ENCODE measurements around the gene SLC25A52. TPM values are rescaled to one million over a fixed set of nuclear protein-coding genes. Genes with fewer than 3 reads are reported as not detected.

The SLC25A52 gene, protein sequence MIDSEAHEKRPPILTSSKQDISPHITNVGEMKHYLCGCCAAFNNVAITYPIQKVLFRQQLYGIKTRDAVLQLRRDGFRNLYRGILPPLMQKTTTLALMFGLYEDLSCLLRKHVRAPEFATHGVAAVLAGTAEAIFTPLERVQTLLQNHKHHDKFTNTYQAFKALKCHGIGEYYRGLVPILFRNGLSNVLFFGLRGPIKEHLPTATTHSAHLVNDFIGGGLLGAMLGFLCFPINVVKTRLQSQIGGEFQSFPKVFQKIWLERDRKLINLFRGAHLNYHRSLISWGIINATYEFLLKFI
- total RNA-seq (2011; cell fraction: chromatin; rRNA removed; ENCODE audit: low replicate concordance): not detected in 2 replicates
- not detected in 2 replicates for total RNA-seq (2011; cell fraction: nucleolus; rRNA removed)
- not detected in 2 replicates for total RNA-seq (2011; cell fraction: nucleoplasm; rRNA removed)
- total RNA-seq (2014; rRNA removed) (not detected in 2 replicates), total RNA-seq (2014; rRNA removed; fragmentation: Illumina TruSeq; extraction: Trizol) (not detected in 2 replicates), total RNA-seq (2015; rRNA removed; fragmentation: Illumina TruSeq; extraction: Trizol) (not detected in 2 replicates), total RNA-seq (2021) (not detected in 2 replicates), polyA plus RNA-seq (2011; rRNA removed) (0.07 TPM in 1 of 2 replicates, not detected in the other), polyA plus RNA-seq (2014; fragmentation: Illumina TruSeq; extraction: Trizol) (not detected in 2 replicates), polyA plus RNA-seq (2014; fragmentation: Nextera tagmentation; extraction: Ambion mirVana) (not detected), polyA plus RNA-seq (2014; rRNA removed) (not detected in 2 replicates), polyA minus RNA-seq (2011; rRNA and poly(A)+ RNA removed) (not detected in 2 replicates), Bru-seq, nascent RNA (not detected), BruChase-seq, experiment 1, labeled RNA remaining after a 2-hour chase (percentile 54 among the genes with signal in this experiment), BruChase-seq, experiment 2, labeled RNA remaining after a 6-hour chase (percentile 58 among the genes with signal in this experiment)
- not detected in 2 replicates for polyA plus RNA-seq (2011; cell fraction: cytosol; rRNA removed)
- 0.08 TPM in 1 of 2 replicates, not detected in the other for polyA plus RNA-seq (2011; cell fraction: nucleus; rRNA removed)
- 0.09 TPM in 1 of 2 replicates, not detected in the other for polyA plus RNA-seq (2012)
- not detected in 2 replicates for polyA minus RNA-seq (2011; cell fraction: cytosol; rRNA and poly(A)+ RNA removed)
- polyA minus RNA-seq (2011; cell fraction: nucleus; rRNA and poly(A)+ RNA removed): not detected in 2 replicates
- long read RNA-seq, experiment 1: 0 reads
- long read RNA-seq, experiment 2: 0 reads
- long read RNA-seq, experiment 3: 0 reads

DNA sequence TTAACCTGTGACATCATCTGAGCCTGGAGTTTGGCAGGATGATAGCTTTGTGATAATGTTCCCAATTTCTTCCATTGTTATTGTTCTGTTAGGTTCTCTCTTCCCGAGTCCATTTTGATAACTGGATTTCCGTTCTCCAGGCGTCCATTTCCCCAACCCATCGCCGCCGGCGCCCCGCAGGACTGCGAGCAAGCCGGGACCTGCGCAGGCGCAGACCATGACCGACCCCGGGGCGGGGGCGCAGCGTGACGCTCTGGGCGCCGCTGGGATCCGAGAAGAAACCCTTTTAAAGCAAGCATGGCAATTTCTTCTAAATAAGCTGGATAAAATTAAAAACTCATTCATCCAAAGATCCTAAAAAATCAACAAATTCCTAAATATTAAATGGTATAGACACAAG lies at the start of gene SLC25A52:
SLC25A52 (minus strand) TSS at position 186 of the 400 bp plus-strand sequence. CDS start 219 bp downstream, outside the sequence.
- H3K9me3 ChIP-seq (replicated peaks; ENCODE audit: control insufficient read depth, insufficient read depth, low read depth, low read length): no peaks in the 10 kb centered on the region
- peak; percentile 58; the same call in 2 of the 3 replicates for ATAC-seq
- no TSS peak for BruUV-seq (replicated peaks)
- peak within 1 kb of the TSS; percentile 21; the same call in 1 of the 2 replicates for H3K4me2 ChIP-seq (ENCODE audit: insufficient read depth, low read length)
- no peak for FAIRE-seq
- H3K27me3 ChIP-seq (ENCODE audit: control insufficient read depth in 2 of 2, insufficient read depth in 2 of 2, low read length in 2 of 2): peaks cover 19 to 32% of the 10 kb centered on the region in 2 experiments; a peak in 4 of 5 replicates
- no peak within 1 kb of the TSS for H2AFZ ChIP-seq (ENCODE audit: low read depth, low read length)
- no peaks in the 10 kb centered on the region for H3K36me3 ChIP-seq (ENCODE audit: control insufficient read depth, insufficient read depth, low read length)
- no peaks in the 10 kb centered on the region for H3K9me1 ChIP-seq (ENCODE audit: control insufficient read depth, insufficient read depth, low read length)
- ChIA-PET CTCF (ENCODE audit: low intra/inter-chr PET ratio) (no interaction called here), POLR2A (no interaction called here)
- DNase-seq (ENCODE audit: extremely low read depth in 1 of 4, low spot score in 3 of 4): peak; percentile 24 to 42 (median 36)
- no peak within 1 kb of the TSS for H3K4me3 ChIP-seq
- intact Hi-C loops (cut with micrococcal nuclease): no loop called here
- H3K27ac ChIP-seq (ENCODE audit: extremely low read depth, low read depth, low read length): no peak within 1 kb of the TSS
- in situ Hi-C loops (cut with MboI): no loop called here
- H3K9ac ChIP-seq (ENCODE audit: insufficient read depth in 1 of 2, low read depth in 2 of 2, low read length in 2 of 2): no peak within 1 kb of the TSS
- TF ChIP-seq YBX1 (IDR thresholded peaks at IDR 0.05) (no peak), ATF1 (CRISPR knock-in tag; IDR thresholded peaks at IDR 0.05) (no peak), ATF1 (tag; IDR thresholded peaks at IDR 0.05) (peak; percentile 39; the same call in 1 of the 2 replicates), NRF1 (conservative IDR thresholded peaks at IDR 0.05 in 1 of 2, IDR thresholded peaks at IDR 0.05 in 1 of 2) (peak; percentile 85 to 87)
- no peaks in the 10 kb centered on the region for H3K79me2 ChIP-seq (ENCODE audit: control insufficient read depth, insufficient read depth, low read length)
- no peaks in the 10 kb centered on the region for H4K20me1 ChIP-seq (replicated peaks; ENCODE audit: control insufficient read depth, insufficient read depth, low read length)
- H3K4me1 ChIP-seq (replicated peaks in 1 of 2; ENCODE audit: control insufficient read depth in 2 of 2, insufficient read depth in 2 of 2, low read length in 2 of 2): peaks cover 0 to 3% of the 10 kb centered on the region in 2 experiments; a peak in 1 of 5 replicates
- WGBS (ENCODE audit: insufficient coverage, low coverage, missing lambda C conversion rate): 6% methylated on average over 21 of the region's 21 CpGs

Measured in K562 (cell line).